Thyroid gland (tissue), 4 donors: ENCODE results near the gene VWDE. TPM values are rescaled to one million over a fixed set of nuclear protein-coding genes. Genes with fewer than 3 reads are reported as not detected.

ENCODE experiments used
- DNase-seq, 2 donors: peaks; one replicate each; pipeline ENCODE4 v3.0.0-alpha.2; 2019
- H3K27ac ChIP-seq, 3 donors: fragments of 200-600 bp; sonication (generic); 1 replicate in 2 of 3; 2 replicates in 1 of 3; pipeline ENCODE4 v1.5.1; 2016 to 2019; ENCODE audit warnings: mild to moderate bottlenecking in 1 of 3, moderate library complexity in 1 of 3
- H3K27me3 ChIP-seq: fragments of 200-600 bp; sonication (generic); one replicate; pipeline ENCODE4 v1.5.1; 2019
- H3K36me3 ChIP-seq, 2 donors: fragments of 200-600 bp; sonication (generic); one replicate each; pipeline ENCODE4 v1.5.1; 2016 to 2019
- H3K4me1 ChIP-seq, 2 donors: fragments of 200-600 bp; sonication (generic); one replicate each; pipeline ENCODE4 v1.5.1; 2017 to 2019
- H3K4me3 ChIP-seq, 3 donors: fragments of 200-600 bp; sonication (generic); replicated peaks in 1 of 3; 1 replicate in 2 of 3; 2 replicates in 1 of 3; pipeline ENCODE4 v1.5.1; 2016; ENCODE audit warnings: mild to moderate bottlenecking in 1 of 3
- H3K9me3 ChIP-seq: fragments of 200-600 bp; sonication (generic); one replicate; pipeline ENCODE4 v1.5.1; 2017
- POLR2A ChIP-seq, 2 donors: fragments of 450-650 bp; IDR thresholded peaks; one replicate each; pipeline ENCODE4 v1.6.1; 2017; ENCODE audit warnings: antibody characterized with exemption in 2 of 2, mild to moderate bottlenecking in 2 of 2, moderate library complexity in 1 of 2
- WGBS, 2 donors: methylation state at CpG; one replicate each; pipeline ENCODE4 v1.1.5; 2017; 5-methylcytosine and 5-hydroxymethylcytosine counted together
- intact Hi-C: fragments of 100-400 bp; cut with DNase I; formaldehyde crosslinking; loops from one replicate; pipeline ENCODE4 v1.15.1; 2023
- total RNA-seq, 4 donors: library from RNA; depleted of rRNA; stranded (reverse); fragments of >200 nt; gene quantifications; one replicate each; pipeline ENCODE4 v1.2.3, GENCODE V29; 2016
- TF ChIP-seq, protein P1 (sequence below), 6 experiments: fragments of 200-600 bp in 3 of 6; fragments of 450-650 bp in 3 of 6; sonication (generic) in 3 of 6; IDR thresholded peaks; one replicate each; pipeline ENCODE4 v1.5.1; 2016 to 2019; ENCODE audit warnings: antibody characterized with exemption in 6 of 6, mild to moderate bottlenecking in 2 of 6, inconsistent platforms in 1 of 6, moderate library complexity in 1 of 6

VWDE gene
- total RNA-seq, 4 donors from 2014 or later: 2.7 to 15.1 (median 9.7) TPM

GRCh38 chr7:12303495-12303894 is 100.2 kb downstream of the VWDE start:
- H3K9me3 ChIP-seq: no peaks in the 10 kb centered on the region
- TF ChIP-seq, protein P1, sequence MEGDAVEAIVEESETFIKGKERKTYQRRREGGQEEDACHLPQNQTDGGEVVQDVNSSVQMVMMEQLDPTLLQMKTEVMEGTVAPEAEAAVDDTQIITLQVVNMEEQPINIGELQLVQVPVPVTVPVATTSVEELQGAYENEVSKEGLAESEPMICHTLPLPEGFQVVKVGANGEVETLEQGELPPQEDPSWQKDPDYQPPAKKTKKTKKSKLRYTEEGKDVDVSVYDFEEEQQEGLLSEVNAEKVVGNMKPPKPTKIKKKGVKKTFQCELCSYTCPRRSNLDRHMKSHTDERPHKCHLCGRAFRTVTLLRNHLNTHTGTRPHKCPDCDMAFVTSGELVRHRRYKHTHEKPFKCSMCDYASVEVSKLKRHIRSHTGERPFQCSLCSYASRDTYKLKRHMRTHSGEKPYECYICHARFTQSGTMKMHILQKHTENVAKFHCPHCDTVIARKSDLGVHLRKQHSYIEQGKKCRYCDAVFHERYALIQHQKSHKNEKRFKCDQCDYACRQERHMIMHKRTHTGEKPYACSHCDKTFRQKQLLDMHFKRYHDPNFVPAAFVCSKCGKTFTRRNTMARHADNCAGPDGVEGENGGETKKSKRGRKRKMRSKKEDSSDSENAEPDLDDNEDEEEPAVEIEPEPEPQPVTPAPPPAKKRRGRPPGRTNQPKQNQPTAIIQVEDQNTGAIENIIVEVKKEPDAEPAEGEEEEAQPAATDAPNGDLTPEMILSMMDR (IDR thresholded peaks at IDR 0.05): no peak
- TF ChIP-seq POLR2A (IDR thresholded peaks at IDR 0.05): no peak
- WGBS, 2 donors: 64 to 67% methylated on average over 4 of the region's 4 CpGs
- H3K4me1 ChIP-seq: no peaks in the 10 kb centered on the region
- H3K27ac ChIP-seq: no peak overlapping the region
- H3K4me3 ChIP-seq: no peak overlapping the region
- DNase-seq: no peak
- no peaks in the 10 kb centered on the region for H3K36me3 ChIP-seq
- H3K27me3 ChIP-seq: no peaks in the 10 kb centered on the region
- intact Hi-C loops: no loop called here

DNA sequence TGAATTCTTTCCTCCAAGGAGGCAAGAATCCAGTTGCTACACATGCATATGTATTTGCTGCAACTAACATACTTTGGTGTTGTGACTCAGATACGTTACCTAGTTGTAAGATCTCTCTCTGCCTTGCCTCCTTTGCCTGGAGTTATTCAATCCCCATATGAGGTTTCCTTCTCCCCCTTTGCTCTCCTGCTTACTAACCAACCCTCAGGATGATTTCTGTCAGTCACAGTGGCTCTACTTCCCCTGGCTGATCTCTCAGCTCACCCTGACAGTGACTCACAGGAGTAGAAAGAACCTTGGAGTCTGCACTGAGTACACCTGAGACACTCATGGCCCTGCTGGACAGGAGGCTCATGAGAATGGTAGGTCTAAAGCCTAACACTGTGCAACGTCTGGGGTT is 100.6 kb downstream of the VWDE start:
- intact Hi-C loops: no loop called here
- 44 to 72% methylated on average over 2 of the region's 2 CpGs for whole genome bisulfite sequencing, 2 donors
- Histone ChIP-seq H3K4me1 (no peaks in the 10 kb centered on the region), H3K36me3 (no peaks in the 10 kb centered on the region), H3K9me3 (no peaks in the 10 kb centered on the region), H3K27ac (no peak overlapping the region), H3K27me3 (no peaks in the 10 kb centered on the region), H3K4me3 (no peak overlapping the region)
- no peak for DNase-seq
- TF ChIP-seq POLR2A (IDR thresholded peaks at IDR 0.05): no peak
- TF ChIP-seq, protein P1 (IDR thresholded peaks at IDR 0.05): no peak

DNA sequence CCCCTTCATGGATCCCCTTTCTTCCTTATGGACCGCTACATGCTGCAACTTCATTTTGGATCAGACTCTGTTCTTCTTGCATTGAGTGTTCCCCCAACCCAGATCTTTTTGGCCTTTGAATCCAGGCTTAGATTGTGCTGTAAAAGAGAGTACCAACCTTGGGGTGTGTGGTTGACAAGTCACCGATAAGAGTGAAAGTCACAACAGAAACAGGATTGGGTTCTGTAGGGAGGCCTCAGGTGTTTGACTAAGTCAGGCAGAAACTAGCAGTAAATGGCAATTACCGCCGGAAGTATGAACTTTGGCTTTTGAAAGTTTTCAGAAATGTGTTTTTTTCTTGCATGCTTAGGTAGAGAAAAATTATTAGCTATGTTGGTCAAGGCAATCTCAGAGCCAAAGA is 103.2 kb downstream of the VWDE start:
- TF ChIP-seq POLR2A (IDR thresholded peaks at IDR 0.05): no peak
- TF ChIP-seq, protein P1 (IDR thresholded peaks at IDR 0.05): no peak
- H3K4me3 ChIP-seq: no peak overlapping the region
- H3K9me3 ChIP-seq: no peaks in the 10 kb centered on the region
- WGBS, 2 donors: 57 to 85% methylated on average over 4 of the region's 4 CpGs
- no peak for DNase-seq
- no peaks in the 10 kb centered on the region for H3K4me1 ChIP-seq
- intact Hi-C loops: no loop called here
- H3K27ac ChIP-seq: no peak overlapping the region
- H3K36me3 ChIP-seq: no peaks in the 10 kb centered on the region
- H3K27me3 ChIP-seq: no peaks in the 10 kb centered on the region

DNA sequence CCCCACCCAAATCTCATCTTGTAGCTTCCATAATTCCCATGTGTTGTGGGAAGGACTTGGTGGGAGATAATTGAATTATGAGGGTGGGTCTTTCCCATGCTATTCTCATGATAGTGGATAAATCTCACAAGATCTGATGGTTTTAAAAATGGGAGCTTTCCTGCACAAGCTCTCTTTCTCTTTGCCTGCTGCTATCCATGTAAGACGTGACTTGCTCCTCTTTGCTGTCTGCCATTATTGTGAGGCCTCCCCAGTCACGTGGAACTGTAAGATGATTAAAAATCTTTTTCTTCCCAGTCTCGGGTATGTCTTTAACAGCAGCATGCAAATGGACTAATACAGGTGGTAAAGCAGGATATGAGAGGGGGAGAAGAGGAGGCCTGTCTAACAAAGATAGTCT is 104.3 kb downstream of the VWDE start:
- DNase-seq: no peak
- no peak overlapping the region for H3K27ac ChIP-seq
- no peaks in the 10 kb centered on the region for H3K4me1 ChIP-seq
- no peak overlapping the region for H3K4me3 ChIP-seq
- H3K9me3 ChIP-seq: no peaks in the 10 kb centered on the region
- H3K36me3 ChIP-seq: no peaks in the 10 kb centered on the region
- intact Hi-C loops: no loop called here
- 83 to 91% methylated on average over 3 of the region's 3 CpGs for WGBS, 2 donors
- H3K27me3 ChIP-seq: no peaks in the 10 kb centered on the region
- TF ChIP-seq, protein P1 (IDR thresholded peaks at IDR 0.05): no peak
- TF ChIP-seq POLR2A (IDR thresholded peaks at IDR 0.05): no peak

DNA sequence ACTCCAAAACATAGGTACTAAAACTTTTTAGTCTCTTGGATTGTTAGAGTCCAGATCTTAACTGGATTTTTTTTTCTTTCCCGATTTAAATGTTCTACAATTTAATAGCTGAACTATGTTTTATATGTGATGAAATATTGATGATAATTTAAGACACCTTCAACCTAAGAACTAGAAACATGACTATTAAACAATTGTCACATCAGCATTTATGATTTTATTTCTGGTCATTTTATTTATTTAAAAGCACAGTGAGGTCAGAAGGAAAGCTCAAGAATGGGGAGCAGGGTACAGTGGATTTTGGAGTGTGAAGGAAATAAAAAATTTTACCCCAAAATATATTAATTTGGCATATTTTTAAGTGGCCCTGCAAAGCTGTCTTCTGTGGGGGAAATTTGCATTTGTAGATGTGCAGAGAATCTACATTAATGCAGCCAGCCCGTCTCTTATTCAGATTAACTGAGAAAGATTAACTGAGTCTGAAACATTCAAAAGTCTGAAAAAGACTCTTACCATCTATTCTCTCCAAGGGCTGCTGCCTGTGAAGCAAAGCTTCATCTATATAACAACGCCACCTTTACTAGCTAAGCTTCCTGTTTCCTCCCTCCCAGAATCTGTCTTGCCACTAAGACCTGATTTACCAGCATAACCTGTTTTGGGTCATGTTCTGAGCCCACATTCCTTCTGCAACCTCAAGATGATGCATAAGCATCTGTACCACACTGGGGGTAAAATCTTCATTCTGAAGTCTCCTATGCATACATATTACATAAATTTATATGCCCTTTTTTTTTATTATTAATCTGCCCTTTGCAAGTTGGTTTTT is 106.2 kb downstream of the VWDE start:
- Histone ChIP-seq H3K36me3 (no peaks in the 10 kb centered on the region), H3K9me3 (no peaks in the 10 kb centered on the region), H3K4me3 (no peak overlapping the region), H3K27ac (no peak overlapping the region), H3K27me3 (no peaks in the 10 kb centered on the region), H3K4me1 (no peaks in the 10 kb centered on the region)
- TF ChIP-seq, protein P1 (IDR thresholded peaks at IDR 0.05): no peak
- TF ChIP-seq POLR2A (IDR thresholded peaks at IDR 0.05): no peak
- no peak for DNase-seq
- intact Hi-C loops: no loop called here
- WGBS, 2 donors: 79 to 81% methylated on average over 3 of the region's 3 CpGs
